ENCODE data around the gene FBXL12. TPM values are rescaled to one million over a fixed set of nuclear protein-coding genes. Genes with fewer than 3 reads are reported as not detected.
A peak's percentile ranks its signal among the peaks of the same experiment; 100 is the strongest.

The FBXL12 gene
- total RNA-seq: 10 to 100 TPM; 27.3 to 30.8 TPM

- CTCF ChIA-PET: interaction anchor here (0.6 to 2.0 kb wide), 8 partner anchors 7 to 1238 kb away, joined by 3 to 9 read pairs (median 3); partner anchors contain the start of gene PIN1
- Mint-ChIP-seq H3K36me3 (peaks cover 31% of the 10 kb centered on the region), H3K4me1 (peaks cover 30% of the 10 kb centered on the region), H3K27me3 (no peaks in the 10 kb centered on the region), H3K27ac (peak within 1 kb of the TSS; percentile 92), H3K9me3 (ENCODE audit: low read depth) (peaks cover 7% of the 10 kb centered on the region), H3K4me3 (peak within 1 kb of the TSS; percentile 86)
- ATAC-seq (peak; percentile 90), DNase-seq (peak; percentile 100)
Observed at GRCh38 chr19:9818734-9819595, at the start of gene FBXL12. Gene FBXL12, minus strand, starts transcription at chr19:9819079. Its CDS starts 266 bp downstream, at chr19:9818813.

GRCh38 chr19:9865732-9866501 lies 47.0 kb upstream of the FBXL12 start:
- DNase-seq (peak; percentile 83), ATAC-seq (peak; percentile 81)
- peaks cover 1% of the 10 kb centered on the region for H3K36me3 Mint-ChIP-seq
- CTCF ChIA-PET: interaction anchor here (0.7 to 1.1 kb wide), 3 partner anchors 47 to 135 kb away, joined by 3 to 5 read pairs (median 3); no protein-coding TSS in a partner anchor
- H3K27ac Mint-ChIP-seq: peak overlapping the region; percentile 86
- no peaks in the 10 kb centered on the region for H3K9me3 Mint-ChIP-seq (ENCODE audit: low read depth)
- H3K4me3 Mint-ChIP-seq: peak overlapping the region; percentile 42
- H3K27me3 Mint-ChIP-seq: no peaks in the 10 kb centered on the region
- H3K4me1 Mint-ChIP-seq: peaks cover 49% of the 10 kb centered on the region

GRCh38 chr19:9863759-9864158 lies 44.9 kb upstream of the FBXL12 start:
- DNase-seq (no peak), ATAC-seq (no peak)
- peak overlapping the region; percentile 96 for H3K27ac Mint-ChIP-seq

GRCh38 chr19:9862938-9863337 lies 44.1 kb upstream of the FBXL12 start:
- Mint-ChIP-seq H3K9me3 (ENCODE audit: low read depth) (no peaks in the 10 kb centered on the region), H3K4me3 (peak overlapping the region; percentile 82), H3K4me1 (peaks cover 78% of the 10 kb centered on the region), H3K36me3 (peaks cover 2% of the 10 kb centered on the region), H3K27ac (peak overlapping the region; percentile 96), H3K27me3 (no peaks in the 10 kb centered on the region)
- peak; percentile 68 for DNase-seq
- CTCF ChIA-PET: interaction anchor here (0.7 to 2.9 kb wide), 4 partner anchors 15 to 47 kb away, joined by 3 to 13 read pairs (median 5); partner anchors contain the start of gene PIN1
- peak; percentile 62 for ATAC-seq

More at GRCh38 chr19:9863759-9864158, 44.9 kb upstream of the FBXL12 start:
- Mint-ChIP-seq H3K4me1 (peaks cover 70% of the 10 kb centered on the region), H3K36me3 (peaks cover 1% of the 10 kb centered on the region), H3K4me3 (peak overlapping the region; percentile 82), H3K27me3 (no peaks in the 10 kb centered on the region), H3K9me3 (ENCODE audit: low read depth) (no peaks in the 10 kb centered on the region)
- CTCF ChIA-PET: interaction anchor here (0.7 to 2.9 kb wide), 4 partner anchors 17 to 238 kb away, joined by 3 to 13 read pairs (median 3); partner anchors contain the start of gene PIN1

GRCh38 chr19:9861503-9861902 lies 42.6 kb upstream of the FBXL12 start:
- Mint-ChIP-seq H3K27ac (no peak overlapping the region), H3K4me1 (peaks cover 85% of the 10 kb centered on the region), H3K36me3 (peaks cover 8% of the 10 kb centered on the region), H3K4me3 (no peak overlapping the region), H3K27me3 (no peaks in the 10 kb centered on the region), H3K9me3 (ENCODE audit: low read depth) (no peaks in the 10 kb centered on the region)
- CTCF ChIA-PET: interaction anchor here (1.5 to 2.9 kb wide), 2 partner anchors 15 to 48 kb away, joined by 7 to 13 read pairs; no protein-coding TSS in a partner anchor
- ATAC-seq: no peak
- no peak for DNase-seq

GRCh38 chr19:9860407-9860806 lies 41.5 kb upstream of the FBXL12 start:
- no peak for ATAC-seq
- CTCF ChIA-PET: no interaction called here

GRCh38 chr19:9858766-9859165 lies 39.9 kb upstream of the FBXL12 start:
- Mint-ChIP-seq H3K27ac (peak overlapping the region; percentile 92), H3K27me3 (no peaks in the 10 kb centered on the region), H3K4me1 (peaks cover 70% of the 10 kb centered on the region), H3K4me3 (peak overlapping the region; percentile 75), H3K9me3 (ENCODE audit: low read depth) (no peaks in the 10 kb centered on the region), H3K36me3 (peaks cover 10% of the 10 kb centered on the region)
- ATAC-seq: no peak
- DNase-seq: no peak
- CTCF ChIA-PET: interaction anchor here (0.9 to 2.5 kb wide), 5 partner anchors 10 to 35 kb away, joined by 3 to 12 read pairs (median 3); no protein-coding TSS in a partner anchor

More at GRCh38 chr19:9860407-9860806, 41.5 kb upstream of the FBXL12 start:
- Mint-ChIP-seq H3K4me3 (no peak overlapping the region), H3K27ac (no peak overlapping the region), H3K27me3 (no peaks in the 10 kb centered on the region), H3K36me3 (peaks cover 8% of the 10 kb centered on the region), H3K4me1 (peaks cover 76% of the 10 kb centered on the region), H3K9me3 (ENCODE audit: low read depth) (no peaks in the 10 kb centered on the region)
- no peak for DNase-seq

- Mint-ChIP-seq H3K36me3 (peaks cover 10% of the 10 kb centered on the region), H3K9me3 (ENCODE audit: low read depth) (no peaks in the 10 kb centered on the region), H3K27me3 (no peaks in the 10 kb centered on the region), H3K4me1 (peaks cover 64% of the 10 kb centered on the region), H3K4me3 (peak overlapping the region; percentile 75), H3K27ac (peak overlapping the region; percentile 92)
- peak; percentile 72 for ATAC-seq
- CTCF ChIA-PET: interaction anchor here (0.7 to 2.5 kb wide), 9 partner anchors 10 to 170 kb away, joined by 3 to 12 read pairs (median 4); partner anchors contain the start of genes PIN1 and UBL5
- DNase-seq: peak; percentile 55
Observed at GRCh38 chr19:9857920-9858746, 39.3 kb upstream of the FBXL12 start.

- Mint-ChIP-seq H3K4me1 (peaks cover 56% of the 10 kb centered on the region), H3K9me3 (ENCODE audit: low read depth) (no peaks in the 10 kb centered on the region), H3K27me3 (no peaks in the 10 kb centered on the region), H3K36me3 (peaks cover 9% of the 10 kb centered on the region), H3K4me3 (peak overlapping the region; percentile 75), H3K27ac (peak overlapping the region; percentile 92)
- ATAC-seq (no peak), DNase-seq (no peak)
- CTCF ChIA-PET: interaction anchor here (1.0 to 2.5 kb wide), 7 partner anchors 11 to 171 kb away, joined by 3 to 12 read pairs (median 4); partner anchors contain the start of gene PIN1
Observed at GRCh38 chr19:9857076-9857721, 38.3 kb upstream of the FBXL12 start.

- H3K4me3 Mint-ChIP-seq: no peak overlapping the region
- DNase-seq (no peak), ATAC-seq (no peak)
- CTCF ChIA-PET: interaction anchor here (1.9 to 2.5 kb wide), 3 partner anchors 12 to 22 kb away, joined by 7 to 12 read pairs (median 10); partner anchors contain the start of gene PIN1
- peaks cover 9% of the 10 kb centered on the region for H3K36me3 Mint-ChIP-seq
- H3K4me1 Mint-ChIP-seq: peaks cover 50% of the 10 kb centered on the region
- no peaks in the 10 kb centered on the region for H3K27me3 Mint-ChIP-seq
- H3K9me3 Mint-ChIP-seq (ENCODE audit: low read depth): no peaks in the 10 kb centered on the region
- no peak overlapping the region for H3K27ac Mint-ChIP-seq
Observed at GRCh38 chr19:9856609-9857008, 37.7 kb upstream of the FBXL12 start.

GRCh38 chr19:9854282-9854846 lies 35.5 kb upstream of the FBXL12 start:
- no peak overlapping the region for H3K4me3 Mint-ChIP-seq
- no peaks in the 10 kb centered on the region for H3K27me3 Mint-ChIP-seq
- ATAC-seq (no peak), DNase-seq (no peak)
- no peak overlapping the region for H3K27ac Mint-ChIP-seq
- peaks cover 9% of the 10 kb centered on the region for H3K36me3 Mint-ChIP-seq
- no peaks in the 10 kb centered on the region for H3K9me3 Mint-ChIP-seq (ENCODE audit: low read depth)
- peaks cover 28% of the 10 kb centered on the region for H3K4me1 Mint-ChIP-seq
- CTCF ChIA-PET: no interaction called here

Measured in activated CD8-positive, alpha-beta memory T cell treated with anti-CD3 and anti-CD28 coated beads, Interleukin-2, amount 10 ng/mL, durations not matched to agents 7 days and 5 days (primary cell).